Cerebellar cortex (tissue), 1 donor: ENCODE data around the gene HNMT.

ENCODE experiments used
- DNase-seq: peaks from one replicate; pipeline ENCODE4 v3.0.0-alpha.2; 2015; ENCODE audit warnings: low spot score

Gene HNMT

DNA sequence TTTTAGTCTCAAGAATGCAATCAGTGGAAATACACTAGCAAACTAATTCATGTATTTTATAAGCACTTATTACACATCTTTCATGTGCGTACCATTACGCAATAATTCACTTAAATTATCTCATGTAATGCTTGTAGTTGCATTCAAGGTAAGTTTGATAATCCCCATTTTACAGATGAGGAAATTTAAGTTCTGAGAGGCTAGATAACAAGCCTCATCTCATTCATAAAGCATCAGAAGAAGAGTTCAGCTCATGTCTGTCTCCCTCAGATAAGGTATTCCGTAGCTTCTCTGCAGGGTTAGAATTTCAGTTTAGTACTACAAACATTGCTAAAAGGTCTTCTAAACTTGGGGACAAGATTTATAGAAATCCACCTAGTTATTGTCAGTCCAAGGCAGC, 47.8 kb downstream of the HNMT start:
- no peak for DNase-seq

- no peak for DNase-seq
Observed at GRCh38 chr2:138012968-138013367, 48.7 kb downstream of the HNMT start.

DNA sequence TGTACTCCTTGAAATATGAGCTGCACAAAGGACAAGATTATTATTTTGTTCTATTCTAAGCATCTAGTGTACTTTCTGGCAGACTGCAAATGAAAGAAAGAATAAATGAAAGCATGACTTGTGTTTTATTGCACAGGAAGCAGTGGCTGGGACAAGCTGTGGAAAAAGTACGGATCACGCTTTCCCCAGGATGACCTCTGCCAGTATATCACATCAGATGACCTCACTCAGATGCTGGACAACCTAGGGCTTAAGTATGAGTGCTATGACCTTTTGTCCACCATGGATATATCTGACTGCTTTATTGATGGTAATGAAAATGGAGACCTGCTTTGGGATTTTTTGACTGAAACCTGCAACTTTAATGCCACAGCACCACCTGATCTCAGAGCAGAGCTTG, 49.4 kb downstream of the HNMT start:
- DNase-seq: no peak

DNA sequence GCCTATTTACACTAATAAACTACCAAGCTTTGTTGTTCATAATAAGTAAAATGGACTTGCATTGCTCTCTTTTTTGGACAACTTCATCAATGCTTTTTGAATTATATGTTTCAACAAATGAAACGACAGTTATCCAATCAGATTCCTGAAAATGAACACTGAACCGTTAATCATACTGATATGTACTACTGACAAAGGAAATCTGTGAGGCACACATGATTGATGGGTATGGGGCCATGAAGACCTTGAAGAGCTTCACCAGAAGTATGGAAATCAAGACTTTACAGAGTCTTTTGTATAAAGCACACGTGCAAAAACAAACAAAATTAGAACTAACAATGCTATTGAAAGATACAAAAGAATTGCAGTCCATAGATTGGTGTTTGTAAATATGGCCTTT, 51.2 kb downstream of the HNMT start:
- DNase-seq: no peak

GRCh38 chr2:138016351-138017087, 52.2 kb downstream of the HNMT start:
- DNase-seq: no peak

DNA sequence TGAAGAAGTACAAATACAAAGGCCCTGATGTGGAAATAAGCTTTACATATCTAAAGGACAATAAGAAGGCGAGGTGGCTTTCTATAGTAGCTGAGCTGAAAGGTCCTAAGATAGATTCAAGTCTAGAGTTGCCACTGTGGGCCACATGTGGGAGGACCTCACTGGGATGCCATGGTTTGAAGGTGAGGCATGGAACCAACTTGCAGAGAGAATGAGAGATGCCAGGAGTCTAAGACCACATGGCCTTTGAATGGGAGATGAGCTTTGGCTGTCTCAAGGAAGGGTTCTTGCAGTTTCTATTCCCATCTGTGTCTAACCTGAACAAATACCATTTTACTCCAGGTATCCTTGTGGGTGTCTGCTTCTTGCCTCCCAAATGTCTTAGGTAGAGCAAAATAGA, 53.6 kb downstream of the HNMT start:
- no peak for DNase-seq

DNA sequence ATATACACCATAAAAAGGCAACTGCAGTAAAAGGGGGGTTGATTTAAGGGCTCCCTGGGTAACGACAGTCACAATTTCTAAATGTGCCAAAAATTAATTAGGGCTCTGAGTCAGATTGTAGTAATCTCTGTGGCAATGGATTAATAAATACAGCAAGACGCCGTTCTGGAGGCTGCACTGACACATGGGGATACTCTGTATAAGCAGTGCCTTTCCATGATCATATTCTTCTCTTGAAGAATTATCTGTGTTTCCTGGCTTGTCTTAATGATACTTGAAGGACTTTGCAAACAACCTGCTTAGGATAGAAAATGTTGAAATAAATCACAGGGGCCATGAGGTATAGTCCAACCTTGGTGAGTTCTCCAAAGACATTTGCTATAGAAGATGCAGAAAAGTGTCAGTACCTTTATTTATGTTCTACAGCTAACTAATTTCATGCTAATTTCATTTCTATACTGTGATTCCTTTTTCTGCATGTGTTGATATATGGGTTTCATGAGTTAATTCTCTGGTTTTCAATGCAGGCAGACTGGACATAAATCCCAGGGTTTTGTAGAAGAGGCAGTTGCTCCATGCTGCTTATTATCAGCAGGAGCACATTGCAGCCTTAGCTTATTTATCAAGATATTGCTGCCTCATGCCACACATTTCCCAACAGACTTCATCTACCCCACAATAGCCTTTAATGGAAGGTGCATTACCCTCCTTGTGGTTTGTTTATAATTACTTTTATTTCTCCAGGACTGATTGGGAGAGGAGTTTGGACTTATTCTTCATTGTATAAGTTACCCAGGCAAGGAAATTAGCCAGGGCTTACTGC, 54.8 kb downstream of the HNMT start:
- DNase-seq: no peak

- no peak for DNase-seq
Observed at GRCh38 chr2:138020432-138020831, 56.2 kb downstream of the HNMT start.

GRCh38 chr2:138021154-138021553, 56.9 kb downstream of the HNMT start:
- DNase-seq: no peak

- no peak for DNase-seq
Observed at GRCh38 chr2:138023298-138023697, 59.0 kb downstream of the HNMT start.

DNA sequence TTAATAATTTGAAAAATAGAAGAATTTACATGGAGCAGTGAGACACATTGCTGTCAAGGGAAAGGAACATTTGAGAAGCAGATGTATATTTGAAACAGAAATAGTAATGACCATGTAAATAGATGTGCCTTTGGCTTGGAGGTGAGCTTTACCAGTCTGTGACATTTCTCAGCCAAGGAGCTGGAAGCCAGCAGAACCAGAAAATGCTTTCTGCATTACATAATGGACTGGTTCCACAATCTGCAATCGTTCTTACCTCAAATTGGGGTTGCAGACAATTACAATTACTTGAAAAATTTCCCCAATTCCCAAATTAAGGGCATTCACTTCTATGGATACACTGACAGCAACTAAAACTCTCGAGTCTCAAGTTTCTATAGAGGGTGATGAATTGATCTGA, 59.7 kb downstream of the HNMT start:
- peak; percentile 84 for DNase-seq

GRCh38 chr2:138026111-138027020, 62.1 kb downstream of the HNMT start:
- DNase-seq: peak; percentile 82

DNA sequence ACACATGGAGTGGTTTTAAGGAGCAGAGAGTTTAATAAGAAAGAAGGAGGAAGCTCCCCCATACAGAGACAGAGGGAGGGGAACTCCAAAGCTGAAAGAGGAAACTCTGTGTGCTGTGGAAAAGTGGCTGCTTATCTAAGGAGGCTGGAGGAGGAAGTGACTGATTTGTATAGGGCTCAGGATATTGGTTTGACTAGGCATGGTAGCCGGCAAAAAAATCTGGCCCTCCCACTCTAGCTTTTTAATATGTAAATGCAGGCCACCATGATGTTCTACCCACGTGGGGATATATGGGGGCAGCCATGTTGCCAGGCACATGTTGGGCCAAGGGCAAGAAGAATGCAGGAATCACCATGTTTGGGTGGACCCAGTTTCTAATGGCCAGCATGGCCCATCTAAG, 64.3 kb downstream of the HNMT start:
- no peak for DNase-seq

DNA sequence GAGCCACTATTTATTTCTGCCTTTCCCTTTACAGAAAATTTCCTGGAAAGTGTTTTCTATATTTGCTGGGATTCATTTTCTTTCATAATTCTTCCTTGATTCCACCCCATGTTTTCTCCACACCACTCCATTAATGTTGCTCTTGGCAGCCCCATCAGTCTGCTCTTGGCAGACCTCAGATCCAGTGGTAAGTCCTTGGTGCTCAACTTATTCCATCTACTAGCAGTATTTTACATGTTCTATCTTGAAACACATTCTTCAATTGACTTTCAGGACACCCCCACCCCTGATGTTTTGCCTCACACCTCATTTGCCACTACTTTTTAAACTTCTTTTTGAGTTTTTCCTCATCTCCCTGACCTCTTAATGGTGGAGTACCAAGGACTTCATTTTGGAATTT, 65.0 kb downstream of the HNMT start:
- DNase-seq: no peak

DNA sequence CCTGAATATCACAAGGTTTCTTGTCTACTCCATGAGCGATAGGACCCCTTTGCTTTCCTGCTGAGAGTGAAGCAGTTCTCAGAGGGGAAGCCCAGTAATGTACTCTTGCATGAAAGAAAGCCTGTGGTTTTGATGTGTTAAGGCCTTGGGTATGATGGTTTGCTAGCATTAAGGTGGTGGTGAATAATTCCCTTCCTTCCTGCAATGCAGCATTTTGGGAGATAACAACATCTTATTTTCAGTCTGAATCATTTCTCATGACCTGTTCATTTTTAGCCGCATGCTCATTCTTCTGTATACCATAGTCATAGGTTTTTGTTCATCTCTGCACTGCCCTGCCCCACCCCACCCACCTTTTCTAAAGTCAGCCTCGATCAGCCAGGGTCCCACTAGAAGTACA, 66.2 kb downstream of the HNMT start:
- no peak for DNase-seq

- DNase-seq: no peak
Observed at GRCh38 chr2:138032334-138032733, 68.1 kb downstream of the HNMT start.

DNA sequence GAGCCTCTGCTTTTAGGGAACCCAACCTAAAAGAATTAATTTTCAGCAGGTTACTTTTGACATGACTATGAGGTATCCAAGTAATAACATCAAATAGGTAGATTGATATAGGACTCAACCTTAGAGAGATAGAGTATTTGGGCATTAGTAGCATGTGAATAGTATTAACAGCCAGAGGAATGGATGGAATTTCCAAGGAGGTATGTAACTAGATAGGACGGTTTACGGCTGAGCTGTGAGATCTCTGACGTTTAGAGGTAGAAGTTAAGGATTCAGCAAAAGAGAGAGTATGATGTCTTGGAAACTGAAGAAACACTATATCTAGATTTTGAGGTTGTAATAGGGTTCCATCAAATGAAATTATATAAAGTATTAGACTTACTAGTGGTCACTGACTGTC, 70.3 kb downstream of the HNMT start:
- no peak for DNase-seq

- no peak for DNase-seq
Observed at GRCh38 chr2:138035608-138036217, 71.4 kb downstream of the HNMT start.

DNA sequence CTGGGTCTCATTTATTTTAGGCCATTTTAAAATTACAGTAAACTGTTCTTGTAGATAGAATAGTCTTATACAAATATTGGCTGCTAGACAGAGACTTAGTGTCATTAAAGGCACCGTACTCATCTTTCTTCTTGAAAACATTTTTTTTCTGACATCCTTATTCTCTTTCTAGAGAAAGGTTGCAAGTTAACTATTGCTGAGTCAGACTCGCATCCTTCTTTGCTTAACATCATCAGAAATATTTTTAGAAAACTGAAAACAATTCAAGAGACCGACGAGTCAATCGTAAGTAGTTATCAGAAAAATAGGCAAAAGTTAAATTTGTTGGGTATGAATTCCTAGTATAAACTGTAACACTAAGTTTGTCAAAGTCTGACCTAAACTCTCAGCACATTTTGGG, 72.2 kb downstream of the HNMT start:
- no peak for DNase-seq

GRCh38 chr2:138037090-138037489, 72.8 kb downstream of the HNMT start:
- no peak for DNase-seq

- no peak for DNase-seq
Observed at GRCh38 chr2:138040616-138041015, 76.3 kb downstream of the HNMT start.

DNA sequence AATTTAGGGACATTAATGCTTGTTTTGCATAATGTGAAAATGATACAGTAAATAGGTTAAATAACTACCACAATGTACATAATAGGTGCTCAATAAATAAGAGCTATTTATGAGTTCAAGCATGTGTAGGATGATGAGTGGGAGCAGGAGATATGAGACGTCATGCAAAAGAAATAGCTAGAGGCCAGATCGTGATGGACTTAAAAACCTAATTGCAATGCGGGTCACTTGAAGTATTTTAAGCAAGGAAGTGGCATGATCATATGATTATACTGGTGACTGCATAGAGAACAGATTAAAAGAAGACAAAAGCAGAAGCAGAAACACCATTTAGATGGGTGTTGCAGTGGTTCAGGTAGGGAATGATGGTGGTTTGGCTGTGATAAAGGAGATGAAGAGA, 78.0 kb downstream of the HNMT start:
- no peak for DNase-seq
